ENCODE measurements around the gene CENPN.

CENPN gene

DNA sequence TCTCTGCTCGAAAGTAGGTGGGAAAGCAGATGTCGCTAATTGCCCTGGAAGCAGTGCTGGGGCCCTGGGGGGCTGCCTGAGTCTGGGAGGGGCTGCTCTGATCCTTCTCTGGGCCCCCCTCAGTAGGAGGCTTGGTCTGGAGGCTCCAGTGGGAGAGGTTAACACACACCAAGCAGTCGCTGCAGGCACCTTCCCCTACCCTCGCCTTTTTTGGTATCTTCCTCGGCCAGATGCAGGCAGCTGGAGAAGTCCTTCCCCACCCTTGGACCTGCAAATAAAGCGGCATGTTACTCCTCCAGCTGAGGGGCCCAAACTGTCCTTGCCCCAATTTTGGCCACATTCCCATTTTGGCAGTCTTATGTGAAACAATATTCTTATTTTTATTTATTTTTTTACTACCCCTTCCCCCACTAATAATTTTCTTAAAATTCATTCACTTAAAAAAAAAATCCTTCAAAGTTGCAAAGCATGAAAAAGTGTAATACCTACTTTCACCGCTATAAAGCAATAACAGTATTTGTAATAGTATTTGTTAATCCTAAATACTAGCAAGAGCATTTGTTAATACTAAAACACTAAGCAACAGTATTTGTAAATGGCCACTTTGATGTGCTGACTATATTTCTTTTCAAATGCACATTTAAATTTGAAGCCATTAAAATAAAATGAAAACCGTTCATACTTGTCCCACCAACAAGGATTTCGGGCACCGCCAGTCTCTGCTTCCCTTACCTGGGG lies 55.0 kb downstream of the CENPN start:
- no peak overlapping the region for H3K27ac ChIP-seq
- H3K27me3 ChIP-seq (ENCODE audit: insufficient read depth, low read depth, severe bottlenecking): no peaks in the 10 kb centered on the region
- H3K9me3 ChIP-seq (ENCODE audit: severe bottlenecking): no peaks in the 10 kb centered on the region
- TF ChIP-seq, protein P1, sequence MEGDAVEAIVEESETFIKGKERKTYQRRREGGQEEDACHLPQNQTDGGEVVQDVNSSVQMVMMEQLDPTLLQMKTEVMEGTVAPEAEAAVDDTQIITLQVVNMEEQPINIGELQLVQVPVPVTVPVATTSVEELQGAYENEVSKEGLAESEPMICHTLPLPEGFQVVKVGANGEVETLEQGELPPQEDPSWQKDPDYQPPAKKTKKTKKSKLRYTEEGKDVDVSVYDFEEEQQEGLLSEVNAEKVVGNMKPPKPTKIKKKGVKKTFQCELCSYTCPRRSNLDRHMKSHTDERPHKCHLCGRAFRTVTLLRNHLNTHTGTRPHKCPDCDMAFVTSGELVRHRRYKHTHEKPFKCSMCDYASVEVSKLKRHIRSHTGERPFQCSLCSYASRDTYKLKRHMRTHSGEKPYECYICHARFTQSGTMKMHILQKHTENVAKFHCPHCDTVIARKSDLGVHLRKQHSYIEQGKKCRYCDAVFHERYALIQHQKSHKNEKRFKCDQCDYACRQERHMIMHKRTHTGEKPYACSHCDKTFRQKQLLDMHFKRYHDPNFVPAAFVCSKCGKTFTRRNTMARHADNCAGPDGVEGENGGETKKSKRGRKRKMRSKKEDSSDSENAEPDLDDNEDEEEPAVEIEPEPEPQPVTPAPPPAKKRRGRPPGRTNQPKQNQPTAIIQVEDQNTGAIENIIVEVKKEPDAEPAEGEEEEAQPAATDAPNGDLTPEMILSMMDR (IDR thresholded peaks at IDR 0.05; ENCODE audit: low read depth, low read length): no peak
- no peaks in the 10 kb centered on the region for H3K36me3 ChIP-seq
- H3K4me3 ChIP-seq (ENCODE audit: low read depth, low read length): no peak overlapping the region
- DNase-seq: no peak

DNA sequence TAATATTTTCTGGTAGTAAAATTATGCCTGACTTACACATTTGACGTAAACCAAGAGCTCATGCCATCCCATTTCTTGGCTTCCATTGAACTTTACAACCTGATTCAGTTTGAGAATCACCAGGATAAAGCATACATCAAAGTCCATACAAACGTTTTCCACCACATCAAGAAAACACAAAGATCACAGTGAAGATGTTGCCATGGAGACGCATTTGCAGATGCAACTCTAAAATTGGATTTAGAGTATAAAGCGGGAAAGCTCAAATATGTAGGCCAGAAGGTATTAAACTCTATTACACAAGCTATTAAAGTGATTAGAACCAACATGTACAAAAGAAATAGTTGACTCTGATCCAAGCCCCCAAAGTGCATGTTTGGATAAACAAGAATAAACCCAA lies 59.7 kb downstream of the CENPN start:
- no peak for DNase-seq
- no peaks in the 10 kb centered on the region for H3K36me3 ChIP-seq
- H3K4me3 ChIP-seq (ENCODE audit: low read depth, low read length): no peak overlapping the region
- H3K27me3 ChIP-seq (ENCODE audit: insufficient read depth, low read depth, severe bottlenecking): no peaks in the 10 kb centered on the region
- H3K9me3 ChIP-seq (ENCODE audit: severe bottlenecking): no peaks in the 10 kb centered on the region
- no peak overlapping the region for H3K27ac ChIP-seq
- TF ChIP-seq, protein P1 (IDR thresholded peaks at IDR 0.05; ENCODE audit: low read depth, low read length): no peak

DNA sequence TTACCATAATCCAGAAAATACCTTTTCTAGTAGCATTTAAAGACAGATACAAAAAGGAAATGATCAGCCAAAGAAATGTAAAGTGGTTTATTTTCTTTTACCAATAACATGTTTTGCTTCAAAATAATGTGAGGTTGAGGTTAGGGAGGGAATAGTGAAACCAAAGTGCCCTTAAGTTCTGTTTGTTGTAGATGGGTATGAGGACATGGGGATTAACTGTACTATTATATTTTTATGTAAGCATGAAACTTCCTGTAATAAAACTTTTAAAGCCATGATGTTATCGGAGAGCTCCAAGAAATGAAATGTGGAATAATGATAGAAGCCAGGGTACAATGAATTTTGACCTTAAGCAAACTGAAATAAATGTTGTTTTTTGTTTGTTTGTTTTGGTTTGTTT lies 60.2 kb downstream of the CENPN start:
- Histone ChIP-seq H3K27me3 (ENCODE audit: insufficient read depth, low read depth, severe bottlenecking) (no peaks in the 10 kb centered on the region), H3K27ac (no peak overlapping the region), H3K36me3 (no peaks in the 10 kb centered on the region), H3K9me3 (ENCODE audit: severe bottlenecking) (no peaks in the 10 kb centered on the region), H3K4me3 (ENCODE audit: low read depth, low read length) (no peak overlapping the region)
- TF ChIP-seq, protein P1 (IDR thresholded peaks at IDR 0.05; ENCODE audit: low read depth, low read length): no peak
- no peak for DNase-seq

DNA sequence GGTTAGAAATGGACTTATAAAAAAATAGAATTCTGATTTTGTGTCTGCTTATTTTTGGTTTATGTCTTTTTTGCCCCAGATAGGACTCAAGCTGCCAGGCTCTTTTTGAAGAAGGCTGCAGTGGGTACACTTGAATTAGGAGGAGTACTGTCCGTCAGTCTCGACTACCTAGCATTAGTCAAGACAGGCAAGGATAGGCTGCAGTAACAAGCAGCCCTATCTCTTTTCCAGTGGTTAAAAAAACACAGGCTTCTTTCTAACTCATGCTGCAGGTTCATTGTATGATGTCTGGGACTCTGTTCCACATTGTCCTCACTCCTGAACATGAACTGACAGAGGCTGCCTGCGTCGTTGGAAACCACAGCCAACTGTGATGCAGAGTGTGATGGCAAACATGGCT lies 62.0 kb downstream of the CENPN start:
- Histone ChIP-seq H3K27me3 (ENCODE audit: insufficient read depth, low read depth, severe bottlenecking) (no peaks in the 10 kb centered on the region), H3K36me3 (no peaks in the 10 kb centered on the region), H3K4me3 (ENCODE audit: low read depth, low read length) (no peak overlapping the region), H3K27ac (no peak overlapping the region), H3K9me3 (ENCODE audit: severe bottlenecking) (no peaks in the 10 kb centered on the region)
- TF ChIP-seq, protein P1 (IDR thresholded peaks at IDR 0.05; ENCODE audit: low read depth, low read length): no peak
- DNase-seq: no peak

DNA sequence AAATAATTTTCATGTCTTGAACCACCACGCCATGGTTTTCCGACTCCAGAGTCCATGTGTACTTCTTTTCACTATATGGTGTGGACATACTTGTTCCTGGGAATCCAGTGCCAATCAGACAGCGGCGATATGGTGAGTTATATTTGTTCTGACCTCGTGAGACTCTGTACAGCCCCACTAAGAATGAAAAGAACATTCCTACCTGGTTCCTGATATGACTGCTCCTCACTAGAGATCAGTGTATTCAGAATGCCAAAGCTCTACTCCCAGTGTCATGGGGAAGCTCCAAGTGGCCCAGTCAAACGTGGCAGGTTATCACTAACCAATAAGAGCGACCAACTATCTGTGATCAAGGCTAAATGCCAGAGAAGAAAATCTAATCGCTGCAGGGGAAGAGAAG lies 64.0 kb downstream of the CENPN start:
- Histone ChIP-seq H3K27me3 (ENCODE audit: insufficient read depth, low read depth, severe bottlenecking) (no peaks in the 10 kb centered on the region), H3K36me3 (no peaks in the 10 kb centered on the region), H3K9me3 (ENCODE audit: severe bottlenecking) (no peaks in the 10 kb centered on the region), H3K4me3 (ENCODE audit: low read depth, low read length) (no peak overlapping the region), H3K27ac (no peak overlapping the region)
- DNase-seq: no peak
- TF ChIP-seq, protein P1 (IDR thresholded peaks at IDR 0.05; ENCODE audit: low read depth, low read length): no peak

DNA sequence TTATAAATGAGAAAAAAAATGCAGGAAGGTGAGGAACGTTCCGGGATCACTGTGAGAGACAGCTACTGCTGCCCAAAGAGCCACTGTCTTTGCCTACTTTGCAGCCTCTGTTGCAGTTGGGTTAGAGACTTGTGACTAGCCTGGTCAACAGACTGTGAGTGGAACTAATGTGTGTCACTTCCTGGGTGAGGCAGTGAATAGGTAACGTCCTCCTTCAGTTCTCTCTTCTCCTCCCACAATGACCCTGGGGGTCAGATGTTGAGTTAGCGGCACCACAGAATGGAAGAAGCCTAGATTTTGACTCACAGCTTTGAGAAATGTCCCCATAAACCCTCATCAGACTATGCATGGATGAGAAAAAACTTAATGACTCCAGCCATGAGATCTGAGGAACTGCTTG lies 64.8 kb downstream of the CENPN start:
- no peak for DNase-seq
- H3K4me3 ChIP-seq (ENCODE audit: low read depth, low read length): no peak overlapping the region
- H3K36me3 ChIP-seq: no peaks in the 10 kb centered on the region
- no peaks in the 10 kb centered on the region for H3K9me3 ChIP-seq (ENCODE audit: severe bottlenecking)
- TF ChIP-seq, protein P1 (IDR thresholded peaks at IDR 0.05; ENCODE audit: low read depth, low read length): no peak
- H3K27ac ChIP-seq: no peak overlapping the region
- no peaks in the 10 kb centered on the region for H3K27me3 ChIP-seq (ENCODE audit: insufficient read depth, low read depth, severe bottlenecking)
